ENCODE results near the gene NDUFS7. TPM values are rescaled to one million over a fixed set of nuclear protein-coding genes. Genes with fewer than 3 reads are reported as not detected.

NDUFS7 gene
- total and polyA plus RNA-seq, 10 of the 15 experiments (the other 5 are each of a cell fraction or from before 2014, with no cell fraction given), result 5.1 to 282 (median 92.9) TPM

DNA sequence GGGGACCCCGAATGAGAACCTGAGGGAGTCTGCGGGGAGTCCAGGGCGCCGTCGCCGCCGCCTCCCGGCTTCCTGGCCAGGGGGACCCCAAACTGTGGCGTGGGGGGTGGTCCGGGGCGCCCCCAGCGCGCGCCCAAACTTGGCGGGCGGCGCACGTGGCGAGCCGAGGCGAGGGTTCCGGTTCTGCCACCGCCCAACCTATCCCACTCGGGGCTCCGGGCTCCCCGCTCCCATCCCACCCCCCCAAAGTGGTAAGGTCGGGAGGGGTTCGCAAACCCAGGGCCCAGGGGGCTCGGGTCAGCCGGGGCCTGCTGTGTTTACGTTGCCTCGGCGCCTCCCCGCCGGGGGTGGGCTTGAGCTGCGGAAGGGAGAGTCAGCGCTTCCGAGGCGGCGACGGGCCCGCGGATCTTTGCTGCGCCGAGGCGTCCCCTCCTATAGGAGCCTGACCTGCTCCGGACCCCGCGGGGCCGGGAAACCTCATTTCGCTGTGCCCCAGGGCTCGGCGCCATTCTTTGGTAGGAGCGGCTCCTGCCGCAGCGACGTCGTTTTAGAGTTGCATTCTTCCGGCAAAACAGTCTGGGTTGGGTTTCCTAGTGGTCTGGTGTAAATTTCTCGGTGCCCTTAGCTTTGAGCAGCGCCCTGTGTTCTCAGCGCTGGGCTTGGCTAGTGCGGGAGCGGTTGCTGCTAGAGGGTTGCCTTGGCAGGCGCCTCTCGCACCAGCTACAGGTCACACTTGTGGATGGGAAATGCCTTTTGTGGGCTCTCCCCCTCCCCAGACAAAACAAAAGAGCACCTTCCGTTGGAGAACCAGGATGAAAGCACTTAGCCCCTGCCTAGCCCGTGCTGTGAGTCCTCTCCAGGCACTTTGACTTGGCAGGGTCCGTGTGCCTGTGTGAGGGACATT is 24.8 kb downstream of the NDUFS7 start:
- BruUV-seq (replicated peaks), result TSS peak; percentile 62
- FAIRE-seq (peak; percentile 83), DNase-seq (ENCODE audit: low read depth, low spot score) (no peak), ATAC-seq (peak; percentile 46)
- peak overlapping the region; percentile 93 for H3K27ac ChIP-seq (ENCODE audit: control insufficient read depth, insufficient read depth)
- peaks cover 31% of the 10 kb centered on the region for H3K4me1 ChIP-seq (ENCODE audit: control insufficient read depth, insufficient read depth, low read length)
- peak overlapping the region; percentile 68 for H3K4me2 ChIP-seq (ENCODE audit: control insufficient read depth, insufficient read depth)
- H3K79me2 ChIP-seq (ENCODE audit: control insufficient read depth, insufficient read depth, low read length), result peaks cover 61% of the 10 kb centered on the region
- H3K36me3 ChIP-seq (ENCODE audit: control insufficient read depth in 2 of 2, insufficient read depth in 2 of 2, low read length in 1 of 2), result peaks cover 5 to 20% of the 10 kb centered on the region in 2 experiments
- peaks cover 26% of the 10 kb centered on the region for H4K20me1 ChIP-seq (ENCODE audit: control insufficient read depth, insufficient read depth)
- no peaks in the 10 kb centered on the region for H3K9me3 ChIP-seq (replicated peaks; ENCODE audit: control insufficient read depth, insufficient read depth, low read length)
- CTCF ChIA-PET, result interaction anchor here (0.6 to 1.3 kb wide), 4 partner anchors 93 to 417 kb away, joined by 3 to 4 read pairs (median 3); no protein-coding TSS in a partner anchor
- intact Hi-C loops (cut with micrococcal nuclease; ENCODE audit: unreplicated experiment) (no loop called here), in situ Hi-C loops (cut with MboI) (no loop called here)
- under 1% methylated on average over 41 of the region's 69 CpGs for WGBS (ENCODE audit: insufficient coverage, insufficient replicate concordance, low lambda C conversion rate, missing lambda C conversion rate)
- RAD21 ChIA-PET (ENCODE audit: unreplicated experiment), result interaction anchor here (1.0 kb wide), 1 partner anchor 164 kb away, joined by 3 read pairs; no protein-coding TSS in a partner anchor
- no peak overlapping the region for H2AFZ ChIP-seq (ENCODE audit: control insufficient read depth, low read depth, low read length)
- H3K27me3 ChIP-seq (replicated peaks in 1 of 2; ENCODE audit: control insufficient read depth in 2 of 2, insufficient read depth in 2 of 2, low read length in 1 of 2), result no peaks in the 10 kb centered on the region
- POLR2A ChIA-PET, result interaction anchor here (0.5 to 0.7 kb wide), 2 partner anchors 9 to 140 kb away, joined by 3 read pairs; partner anchors contain the start of gene CIRBP
- peak overlapping the region; percentile 99 for H3K9ac ChIP-seq (ENCODE audit: control insufficient read depth, insufficient read depth, low read length)
- SMC1A ChIA-PET (ENCODE audit: uncharacterized antibody, unreplicated experiment), result no interaction called here
- peak overlapping the region; percentile 81 for H3K4me3 ChIP-seq
- TF ChIP-seq EP300 (IDR thresholded peaks at IDR 0.05; ENCODE audit: borderline replicate concordance in 1 of 2, control insufficient read depth in 1 of 2, low read depth in 2 of 2, low read length in 2 of 2) (0 out of 4 replicates have a peak, but pooled peaks of 1 of the 2 experiments have one; percentile 13), SMC3 (IDR thresholded peaks at IDR 0.05; ENCODE audit: borderline replicate concordance, low read length) (no peak), YY1 (IDR thresholded peaks at IDR 0.05; ENCODE audit: low read depth, low read length) (peak; percentile 67; the same call in 1 of the 2 replicates), CBFB (IDR thresholded peaks at IDR 0.05; ENCODE audit: low read depth) (no peak), BHLHE40 (IDR thresholded peaks at IDR 0.05; ENCODE audit: borderline replicate concordance in 1 of 2, low read depth in 2 of 2, low read length in 1 of 2) (peak in 1 of 2 experiments; percentile 75; a peak in 1 of 4 replicates), MXI1 (IDR thresholded peaks at IDR 0.05; ENCODE audit: low read depth, low read length) (peak; percentile 86; the same call in 1 of the 2 replicates)
- TF ChIP-seq, protein P1, sequence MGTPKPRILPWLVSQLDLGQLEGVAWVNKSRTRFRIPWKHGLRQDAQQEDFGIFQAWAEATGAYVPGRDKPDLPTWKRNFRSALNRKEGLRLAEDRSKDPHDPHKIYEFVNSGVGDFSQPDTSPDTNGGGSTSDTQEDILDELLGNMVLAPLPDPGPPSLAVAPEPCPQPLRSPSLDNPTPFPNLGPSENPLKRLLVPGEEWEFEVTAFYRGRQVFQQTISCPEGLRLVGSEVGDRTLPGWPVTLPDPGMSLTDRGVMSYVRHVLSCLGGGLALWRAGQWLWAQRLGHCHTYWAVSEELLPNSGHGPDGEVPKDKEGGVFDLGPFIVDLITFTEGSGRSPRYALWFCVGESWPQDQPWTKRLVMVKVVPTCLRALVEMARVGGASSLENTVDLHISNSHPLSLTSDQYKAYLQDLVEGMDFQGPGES (IDR thresholded peaks at IDR 0.05), result no peak
- TF ChIP-seq, protein P2, sequence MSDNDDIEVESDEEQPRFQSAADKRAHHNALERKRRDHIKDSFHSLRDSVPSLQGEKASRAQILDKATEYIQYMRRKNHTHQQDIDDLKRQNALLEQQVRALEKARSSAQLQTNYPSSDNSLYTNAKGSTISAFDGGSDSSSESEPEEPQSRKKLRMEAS (IDR thresholded peaks at IDR 0.05; ENCODE audit: low read depth, low read length), result peak; percentile 53; the same call in 1 of the 2 replicates
- TF ChIP-seq, protein P3, sequence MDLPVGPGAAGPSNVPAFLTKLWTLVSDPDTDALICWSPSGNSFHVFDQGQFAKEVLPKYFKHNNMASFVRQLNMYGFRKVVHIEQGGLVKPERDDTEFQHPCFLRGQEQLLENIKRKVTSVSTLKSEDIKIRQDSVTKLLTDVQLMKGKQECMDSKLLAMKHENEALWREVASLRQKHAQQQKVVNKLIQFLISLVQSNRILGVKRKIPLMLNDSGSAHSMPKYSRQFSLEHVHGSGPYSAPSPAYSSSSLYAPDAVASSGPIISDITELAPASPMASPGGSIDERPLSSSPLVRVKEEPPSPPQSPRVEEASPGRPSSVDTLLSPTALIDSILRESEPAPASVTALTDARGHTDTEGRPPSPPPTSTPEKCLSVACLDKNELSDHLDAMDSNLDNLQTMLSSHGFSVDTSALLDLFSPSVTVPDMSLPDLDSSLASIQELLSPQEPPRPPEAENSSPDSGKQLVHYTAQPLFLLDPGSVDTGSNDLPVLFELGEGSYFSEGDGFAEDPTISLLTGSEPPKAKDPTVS (IDR thresholded peaks at IDR 0.05; ENCODE audit: low read depth, low read length), result no peak
- TF ChIP-seq, protein P4, sequence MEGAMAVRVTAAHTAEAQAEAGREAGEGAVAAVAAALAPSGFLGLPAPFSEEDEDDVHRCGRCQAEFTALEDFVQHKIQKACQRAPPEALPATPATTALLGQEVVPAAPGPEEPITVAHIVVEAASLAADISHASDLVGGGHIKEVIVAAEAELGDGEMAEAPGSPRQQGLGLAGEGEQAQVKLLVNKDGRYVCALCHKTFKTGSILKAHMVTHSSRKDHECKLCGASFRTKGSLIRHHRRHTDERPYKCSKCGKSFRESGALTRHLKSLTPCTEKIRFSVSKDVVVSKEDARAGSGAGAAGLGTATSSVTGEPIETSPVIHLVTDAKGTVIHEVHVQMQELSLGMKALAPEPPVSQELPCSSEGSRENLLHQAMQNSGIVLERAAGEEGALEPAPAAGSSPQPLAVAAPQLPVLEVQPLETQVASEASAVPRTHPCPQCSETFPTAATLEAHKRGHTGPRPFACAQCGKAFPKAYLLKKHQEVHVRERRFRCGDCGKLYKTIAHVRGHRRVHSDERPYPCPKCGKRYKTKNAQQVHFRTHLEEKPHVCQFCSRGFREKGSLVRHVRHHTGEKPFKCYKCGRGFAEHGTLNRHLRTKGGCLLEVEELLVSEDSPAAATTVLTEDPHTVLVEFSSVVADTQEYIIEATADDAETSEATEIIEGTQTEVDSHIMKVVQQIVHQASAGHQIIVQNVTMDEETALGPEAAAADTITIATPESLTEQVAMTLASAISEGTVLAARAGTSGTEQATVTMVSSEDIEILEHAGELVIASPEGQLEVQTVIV (IDR thresholded peaks at IDR 0.05; ENCODE audit: borderline replicate concordance, partially characterized antibody), result no peak
- TF ChIP-seq, protein P5, sequence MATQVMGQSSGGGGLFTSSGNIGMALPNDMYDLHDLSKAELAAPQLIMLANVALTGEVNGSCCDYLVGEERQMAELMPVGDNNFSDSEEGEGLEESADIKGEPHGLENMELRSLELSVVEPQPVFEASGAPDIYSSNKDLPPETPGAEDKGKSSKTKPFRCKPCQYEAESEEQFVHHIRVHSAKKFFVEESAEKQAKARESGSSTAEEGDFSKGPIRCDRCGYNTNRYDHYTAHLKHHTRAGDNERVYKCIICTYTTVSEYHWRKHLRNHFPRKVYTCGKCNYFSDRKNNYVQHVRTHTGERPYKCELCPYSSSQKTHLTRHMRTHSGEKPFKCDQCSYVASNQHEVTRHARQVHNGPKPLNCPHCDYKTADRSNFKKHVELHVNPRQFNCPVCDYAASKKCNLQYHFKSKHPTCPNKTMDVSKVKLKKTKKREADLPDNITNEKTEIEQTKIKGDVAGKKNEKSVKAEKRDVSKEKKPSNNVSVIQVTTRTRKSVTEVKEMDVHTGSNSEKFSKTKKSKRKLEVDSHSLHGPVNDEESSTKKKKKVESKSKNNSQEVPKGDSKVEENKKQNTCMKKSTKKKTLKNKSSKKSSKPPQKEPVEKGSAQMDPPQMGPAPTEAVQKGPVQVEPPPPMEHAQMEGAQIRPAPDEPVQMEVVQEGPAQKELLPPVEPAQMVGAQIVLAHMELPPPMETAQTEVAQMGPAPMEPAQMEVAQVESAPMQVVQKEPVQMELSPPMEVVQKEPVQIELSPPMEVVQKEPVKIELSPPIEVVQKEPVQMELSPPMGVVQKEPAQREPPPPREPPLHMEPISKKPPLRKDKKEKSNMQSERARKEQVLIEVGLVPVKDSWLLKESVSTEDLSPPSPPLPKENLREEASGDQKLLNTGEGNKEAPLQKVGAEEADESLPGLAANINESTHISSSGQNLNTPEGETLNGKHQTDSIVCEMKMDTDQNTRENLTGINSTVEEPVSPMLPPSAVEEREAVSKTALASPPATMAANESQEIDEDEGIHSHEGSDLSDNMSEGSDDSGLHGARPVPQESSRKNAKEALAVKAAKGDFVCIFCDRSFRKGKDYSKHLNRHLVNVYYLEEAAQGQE (IDR thresholded peaks at IDR 0.05; ENCODE audit: low read depth, low read length), result no peak

Data from GM12878 (cell line).